Loucy (cell line): ENCODE results near the gene C19orf12.

Experiments used
- CTCF ChIP-seq: fragments of 200-600 bp; sonication (generic); conservative IDR thresholded peaks from 2 replicates; pipeline ENCODE4 v1.5.1; 2014; ENCODE audit warnings: mild to moderate bottlenecking, antibody characterized with exemption, low read length
- EZH2phosphoT487 ChIP-seq: fragments of 200-600 bp; IDR thresholded peaks from 2 replicates; pipeline ENCODE4 v1.6.1; 2018; ENCODE audit warnings: antibody characterized with exemption, mild to moderate bottlenecking, moderate library complexity, borderline replicate concordance

- TF ChIP-seq CTCF (peak; percentile 74), EZH2phosphoT487 (no peak)
Measured at GRCh38 chr19:29690842-29691241, 24.2 kb downstream of the C19orf12 start.
